Panc1 (cell line): ENCODE data around the gene SSX2IP. TPM values are rescaled to one million over a fixed set of nuclear protein-coding genes. Genes with fewer than 3 reads are reported as not detected.

Experiments
- ATAC-seq: fragments of 200-7000 bp; cut with Tn5 transposase; 2 replicates; pipeline ENCODE4 v1.9.1; 2020; ENCODE audit warnings: mild to moderate bottlenecking, moderate library complexity
- BruUV-seq: library from RNA; stranded (reverse); fragments of 400-500 nt; replicated peaks from 2 replicates; lab custom pipeline; 2021; lab: Mats Ljungman, UMichigan
- CTCF ChIA-PET: fragments of 300-600 bp; sonication (Branson Sonifier 250); formaldehyde crosslinking; loops from one replicate; lab custom pipeline; 2022; ENCODE audit warnings: antibody characterized with exemption; lab: Charles Lee
- POLR2A ChIA-PET: fragments of 300-600 bp; sonication (Branson Sonifier 250); formaldehyde crosslinking; loops from one replicate; lab custom pipeline; 2022; ENCODE audit warnings: antibody characterized with exemption; lab: Charles Lee
- DNase-seq: peaks from one replicate; pipeline ENCODE4 v3.0.0-alpha.2; 2010; ENCODE audit warnings: low read depth, low spot score
- H3K27ac ChIP-seq: 2 replicates; pipeline ENCODE4 v1.5.1; 2011; ENCODE audit warnings: mild to moderate bottlenecking, low read length, inconsistent platforms
- H3K27me3 ChIP-seq: fragments of 200-500 bp; sonication (Bioruptor generic); 2 replicates; pipeline ENCODE4 v1.6.0; 2014; ENCODE audit warnings: low read length, inconsistent platforms; ENCODE audit not compliant: control insufficient read depth, insufficient read depth
- H3K36me3 ChIP-seq: fragments of 200-500 bp; sonication (Bioruptor generic); 2 replicates; pipeline ENCODE4 v1.5.1; 2014; ENCODE audit warnings: inconsistent platforms, mild to moderate bottlenecking, low read length, moderate library complexity; ENCODE audit not compliant: control insufficient read depth, insufficient read depth
- H3K4me1 ChIP-seq: 2 replicates; pipeline ENCODE4 v1.5.1; 2011; ENCODE audit warnings: inconsistent platforms, mild to moderate bottlenecking, low read length, moderate library complexity; ENCODE audit not compliant: control insufficient read depth, insufficient read depth
- H3K4me3 ChIP-seq, 2 experiments: 2 replicates each; pipeline ENCODE4 v1.5.1; 2011 to 2012; ENCODE audit warnings: low read depth in 2 of 2, low read length in 2 of 2, mild to moderate bottlenecking in 2 of 2, inconsistent platforms in 1 of 2, moderate library complexity in 1 of 2
- H3K9me3 ChIP-seq: fragments of 200-500 bp; sonication (Bioruptor generic); 2 replicates; pipeline ENCODE4 v1.5.1; 2014; ENCODE audit warnings: low read depth, mild to moderate bottlenecking, inconsistent platforms, low read length, moderate library complexity; ENCODE audit not compliant: control insufficient read depth, insufficient read depth
- POLR2AphosphoS5 ChIP-seq: IDR thresholded peaks from 2 replicates; pipeline ENCODE4 v1.6.1; 2012; ENCODE audit warnings: mild to moderate bottlenecking, low read depth, low read length, moderate library complexity
- SIN3A ChIP-seq: IDR thresholded peaks from 2 replicates; pipeline ENCODE4 v1.6.1; 2012; ENCODE audit warnings: low read depth, mild to moderate bottlenecking, low read length, moderate library complexity, borderline replicate concordance; ENCODE audit not compliant: insufficient read depth
- TCF7L2 ChIP-seq: IDR thresholded peaks from 2 replicates; pipeline ENCODE4 v1.6.1; 2011; ENCODE audit warnings: mild to moderate bottlenecking, low read depth, low read length, inconsistent platforms
- in situ Hi-C: cut with HindIII; loops from 2 replicates; pipeline ENCODE4 v1.10.0; 2016; ENCODE audit warnings: low sequenced_read_pairs, low pct_unique_long_range_greater_than_20kb
- intact Hi-C: fragments of 100-400 bp; cut with micrococcal nuclease; formaldehyde crosslinking; loops from one replicate; pipeline ENCODE4 v1.10.0; 2022; ENCODE audit not compliant: unreplicated experiment
- total RNA-seq: library from RNA; stranded (reverse); gene quantifications from one replicate; pipeline ENCODE4 v1.2.1, GENCODE V29; 2021; ENCODE audit not compliant: unreplicated experiment
- TF ChIP-seq, protein P1 (sequence below), 2 experiments: IDR thresholded peaks; 2 replicates each; pipeline ENCODE4 v1.6.1; 2011 to 2012; ENCODE audit warnings: low read depth in 2 of 2, control low read depth in 1 of 2, low read length in 1 of 2, mild to moderate bottlenecking in 1 of 2, moderate library complexity in 1 of 2; ENCODE audit not compliant: insufficient read depth in 1 of 2
- TF ChIP-seq, protein P2 (sequence below): fragments of 450-650 bp; IDR thresholded peaks from 2 replicates; pipeline ENCODE4 v1.5.1; 2017; ENCODE audit warnings: mild to moderate bottlenecking

SSX2IP gene
- total RNA-seq, 1 experiment from 2014 or later: 81.8 TPM

DNA sequence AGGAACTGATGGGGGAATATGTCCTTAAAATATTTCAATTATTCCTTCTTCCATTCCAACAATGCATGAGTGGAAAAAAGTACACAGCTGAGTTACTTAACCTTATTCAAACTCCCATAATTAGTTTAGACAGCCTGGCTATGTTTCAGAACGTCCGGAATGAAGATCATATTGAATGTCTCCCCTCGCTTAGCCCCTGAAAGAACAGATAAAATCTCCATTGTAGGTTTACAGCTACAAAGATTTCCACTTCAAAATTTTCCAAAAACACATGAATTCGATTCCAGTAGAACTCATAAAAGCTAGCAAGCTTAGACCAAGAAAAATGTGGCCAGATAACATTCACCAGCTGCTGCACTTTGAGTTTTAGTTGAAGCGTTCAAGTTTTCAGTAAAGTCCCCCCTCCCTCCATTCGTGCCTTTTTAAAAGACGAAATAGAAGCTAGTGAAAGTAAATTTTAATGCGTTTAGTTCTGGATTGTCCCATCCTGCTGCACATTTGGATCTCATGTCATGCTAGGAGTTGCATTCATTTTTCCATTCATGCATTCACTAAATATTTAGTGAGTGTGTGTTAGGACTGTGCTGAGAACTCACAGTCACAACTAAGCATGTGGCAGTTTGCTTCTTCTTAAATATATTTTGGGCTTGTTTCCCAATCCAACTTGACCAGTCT, 29.4 kb upstream of the SSX2IP start:
- ChIA-PET CTCF (interaction anchor here (0.7 kb wide), 1 partner anchor 118 kb away, joined by 3 read pairs; no protein-coding TSS in a partner anchor), POLR2A (no interaction called here)
- intact Hi-C loops (no loop called here), in situ Hi-C loops (no loop called here)
- Histone ChIP-seq H3K36me3 (no peaks in the 10 kb centered on the region), H3K9me3 (no peaks in the 10 kb centered on the region), H3K27me3 (peaks cover 12% of the 10 kb centered on the region; the same call in 1 of the 2 replicates), H3K27ac (no peak overlapping the region), H3K4me3 (no peak overlapping the region), H3K4me1 (no peaks in the 10 kb centered on the region)
- no peak for DNase-seq
- ATAC-seq: no peak
- BruUV-seq: no TSS peak
- TF ChIP-seq, protein P1, sequence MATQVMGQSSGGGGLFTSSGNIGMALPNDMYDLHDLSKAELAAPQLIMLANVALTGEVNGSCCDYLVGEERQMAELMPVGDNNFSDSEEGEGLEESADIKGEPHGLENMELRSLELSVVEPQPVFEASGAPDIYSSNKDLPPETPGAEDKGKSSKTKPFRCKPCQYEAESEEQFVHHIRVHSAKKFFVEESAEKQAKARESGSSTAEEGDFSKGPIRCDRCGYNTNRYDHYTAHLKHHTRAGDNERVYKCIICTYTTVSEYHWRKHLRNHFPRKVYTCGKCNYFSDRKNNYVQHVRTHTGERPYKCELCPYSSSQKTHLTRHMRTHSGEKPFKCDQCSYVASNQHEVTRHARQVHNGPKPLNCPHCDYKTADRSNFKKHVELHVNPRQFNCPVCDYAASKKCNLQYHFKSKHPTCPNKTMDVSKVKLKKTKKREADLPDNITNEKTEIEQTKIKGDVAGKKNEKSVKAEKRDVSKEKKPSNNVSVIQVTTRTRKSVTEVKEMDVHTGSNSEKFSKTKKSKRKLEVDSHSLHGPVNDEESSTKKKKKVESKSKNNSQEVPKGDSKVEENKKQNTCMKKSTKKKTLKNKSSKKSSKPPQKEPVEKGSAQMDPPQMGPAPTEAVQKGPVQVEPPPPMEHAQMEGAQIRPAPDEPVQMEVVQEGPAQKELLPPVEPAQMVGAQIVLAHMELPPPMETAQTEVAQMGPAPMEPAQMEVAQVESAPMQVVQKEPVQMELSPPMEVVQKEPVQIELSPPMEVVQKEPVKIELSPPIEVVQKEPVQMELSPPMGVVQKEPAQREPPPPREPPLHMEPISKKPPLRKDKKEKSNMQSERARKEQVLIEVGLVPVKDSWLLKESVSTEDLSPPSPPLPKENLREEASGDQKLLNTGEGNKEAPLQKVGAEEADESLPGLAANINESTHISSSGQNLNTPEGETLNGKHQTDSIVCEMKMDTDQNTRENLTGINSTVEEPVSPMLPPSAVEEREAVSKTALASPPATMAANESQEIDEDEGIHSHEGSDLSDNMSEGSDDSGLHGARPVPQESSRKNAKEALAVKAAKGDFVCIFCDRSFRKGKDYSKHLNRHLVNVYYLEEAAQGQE (IDR thresholded peaks at IDR 0.05; ENCODE audit: insufficient read depth in 1 of 2, low read depth in 2 of 2, low read length in 1 of 2): no peak
- TF ChIP-seq, protein P2, sequence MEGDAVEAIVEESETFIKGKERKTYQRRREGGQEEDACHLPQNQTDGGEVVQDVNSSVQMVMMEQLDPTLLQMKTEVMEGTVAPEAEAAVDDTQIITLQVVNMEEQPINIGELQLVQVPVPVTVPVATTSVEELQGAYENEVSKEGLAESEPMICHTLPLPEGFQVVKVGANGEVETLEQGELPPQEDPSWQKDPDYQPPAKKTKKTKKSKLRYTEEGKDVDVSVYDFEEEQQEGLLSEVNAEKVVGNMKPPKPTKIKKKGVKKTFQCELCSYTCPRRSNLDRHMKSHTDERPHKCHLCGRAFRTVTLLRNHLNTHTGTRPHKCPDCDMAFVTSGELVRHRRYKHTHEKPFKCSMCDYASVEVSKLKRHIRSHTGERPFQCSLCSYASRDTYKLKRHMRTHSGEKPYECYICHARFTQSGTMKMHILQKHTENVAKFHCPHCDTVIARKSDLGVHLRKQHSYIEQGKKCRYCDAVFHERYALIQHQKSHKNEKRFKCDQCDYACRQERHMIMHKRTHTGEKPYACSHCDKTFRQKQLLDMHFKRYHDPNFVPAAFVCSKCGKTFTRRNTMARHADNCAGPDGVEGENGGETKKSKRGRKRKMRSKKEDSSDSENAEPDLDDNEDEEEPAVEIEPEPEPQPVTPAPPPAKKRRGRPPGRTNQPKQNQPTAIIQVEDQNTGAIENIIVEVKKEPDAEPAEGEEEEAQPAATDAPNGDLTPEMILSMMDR: no peak
- TF ChIP-seq SIN3A: no peak
- no peak for TF ChIP-seq POLR2AphosphoS5
- no peak for TF ChIP-seq TCF7L2

DNA sequence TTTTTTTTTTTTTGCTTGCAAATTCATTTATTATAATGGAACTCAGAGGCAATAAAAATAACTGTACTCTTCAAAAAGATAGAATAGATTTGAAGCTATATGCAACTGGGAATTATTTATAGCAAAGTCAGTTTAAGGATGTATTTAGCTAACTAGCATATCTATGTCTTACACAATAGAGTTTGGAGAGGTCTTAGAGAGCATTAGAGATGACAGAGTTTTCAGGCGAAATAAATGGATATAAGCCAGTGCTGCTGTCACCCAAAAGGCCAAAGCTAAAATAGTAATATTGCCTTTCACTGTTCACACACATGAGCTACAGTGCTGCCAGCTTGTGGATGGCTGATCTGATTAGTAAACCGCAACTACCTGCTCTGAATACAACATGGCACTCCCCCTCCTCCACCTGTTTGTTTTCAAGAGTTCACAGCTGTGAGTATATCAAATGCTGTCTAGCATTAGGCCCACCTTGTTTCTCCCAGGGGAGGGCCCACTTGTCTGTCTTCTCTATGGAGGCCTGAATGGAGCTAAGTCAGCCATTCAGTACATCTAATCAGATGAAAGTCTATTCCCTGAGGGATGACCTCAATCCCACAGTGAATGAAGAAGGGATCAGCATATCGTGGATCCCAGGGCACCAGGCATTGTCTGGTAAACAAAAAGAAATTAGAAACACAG, 25.2 kb upstream of the SSX2IP start:
- ATAC-seq (no peak), DNase-seq (no peak)
- Histone ChIP-seq H3K27ac (no peak overlapping the region), H3K4me3 (no peak overlapping the region), H3K36me3 (no peaks in the 10 kb centered on the region), H3K27me3 (peaks cover 7% of the 10 kb centered on the region; the same call in 1 of the 2 replicates), H3K4me1 (no peaks in the 10 kb centered on the region), H3K9me3 (no peaks in the 10 kb centered on the region)
- ChIA-PET POLR2A (interaction anchor here (0.6 kb wide), 1 partner anchor 621 kb away, joined by 7 read pairs; no protein-coding TSS in a partner anchor), CTCF (interaction anchor here (0.7 to 0.9 kb wide), 3 partner anchors 9 to 30 kb away, joined by 3 to 5 read pairs (median 4); no protein-coding TSS in a partner anchor)
- in situ Hi-C loops (no loop called here), intact Hi-C loops (no loop called here)
- TF ChIP-seq TCF7L2: no peak
- TF ChIP-seq, protein P2: no peak; the same call in 1 of the 2 replicates
- no peak for TF ChIP-seq POLR2AphosphoS5
- TF ChIP-seq, protein P1 (IDR thresholded peaks at IDR 0.05; ENCODE audit: insufficient read depth in 1 of 2, low read depth in 2 of 2, low read length in 1 of 2): no peak
- TF ChIP-seq SIN3A: no peak
- no TSS peak for BruUV-seq
